GM21390 (cell line): ENCODE results near the gene SOX6.
"Not testable (repeated sequence)": the region's sequence is repeated elsewhere in the genome, so short reads cannot be mapped to it uniquely, and the experiment has no call there.

ENCODE experiments used
- ATAC-seq: cut with Tn5 transposase; IDR thresholded peaks from one replicate; pipeline ENCODE4 v1.9.1; 2021; ENCODE audit not compliant: unreplicated experiment

The SOX6 gene

GRCh38 chr11:16110886-16111285 is 245.5 kb downstream of the SOX6 start:
- ATAC-seq, result no peak

- no peak for ATAC-seq
These were observed 256.9 kb downstream of the SOX6 start for GRCh38 chr11:16099343-16099900.

GRCh38 chr11:16098526-16099205 is 257.7 kb downstream of the SOX6 start:
- no peak for ATAC-seq

- no peak for ATAC-seq
These were observed 258.8 kb downstream of the SOX6 start for GRCh38 chr11:16097543-16097942.

GRCh38 chr11:16096336-16096735 is 260.0 kb downstream of the SOX6 start:
- ATAC-seq, result no peak

- no peak for ATAC-seq
These were observed 260.6 kb downstream of the SOX6 start for GRCh38 chr11:16095756-16096155.

GRCh38 chr11:16093889-16094653 is 262.3 kb downstream of the SOX6 start:
- ATAC-seq, result no peak

- ATAC-seq, result no peak
These were observed 264.5 kb downstream of the SOX6 start for GRCh38 chr11:16091862-16092261.

GRCh38 chr11:16089481-16089880 is 266.9 kb downstream of the SOX6 start:
- ATAC-seq, result no peak

GRCh38 chr11:16088774-16089173 is 267.6 kb downstream of the SOX6 start:
- no peak for ATAC-seq

DNA sequence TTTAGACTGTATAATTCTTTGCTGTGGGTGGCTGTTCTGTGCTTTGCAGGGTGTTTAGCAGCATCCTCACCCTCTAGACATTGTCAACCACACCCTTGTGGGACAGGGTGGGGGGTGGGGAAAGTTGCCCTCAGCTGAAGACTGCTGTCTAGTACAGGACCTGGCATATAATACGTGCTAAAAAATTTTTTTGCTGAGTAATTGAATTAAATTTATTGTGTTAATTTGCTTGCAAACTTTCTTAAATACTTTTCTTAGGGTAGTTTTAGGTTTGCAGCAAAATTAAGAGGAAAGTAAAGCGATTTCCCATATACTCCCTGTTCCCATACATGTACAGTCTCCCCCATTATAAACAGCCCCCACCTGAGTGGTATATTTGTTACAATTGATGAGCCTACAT is 268.5 kb downstream of the SOX6 start:
- no peak for ATAC-seq

GRCh38 chr11:16086229-16086819 is 270.0 kb downstream of the SOX6 start:
- ATAC-seq, result no peak

DNA sequence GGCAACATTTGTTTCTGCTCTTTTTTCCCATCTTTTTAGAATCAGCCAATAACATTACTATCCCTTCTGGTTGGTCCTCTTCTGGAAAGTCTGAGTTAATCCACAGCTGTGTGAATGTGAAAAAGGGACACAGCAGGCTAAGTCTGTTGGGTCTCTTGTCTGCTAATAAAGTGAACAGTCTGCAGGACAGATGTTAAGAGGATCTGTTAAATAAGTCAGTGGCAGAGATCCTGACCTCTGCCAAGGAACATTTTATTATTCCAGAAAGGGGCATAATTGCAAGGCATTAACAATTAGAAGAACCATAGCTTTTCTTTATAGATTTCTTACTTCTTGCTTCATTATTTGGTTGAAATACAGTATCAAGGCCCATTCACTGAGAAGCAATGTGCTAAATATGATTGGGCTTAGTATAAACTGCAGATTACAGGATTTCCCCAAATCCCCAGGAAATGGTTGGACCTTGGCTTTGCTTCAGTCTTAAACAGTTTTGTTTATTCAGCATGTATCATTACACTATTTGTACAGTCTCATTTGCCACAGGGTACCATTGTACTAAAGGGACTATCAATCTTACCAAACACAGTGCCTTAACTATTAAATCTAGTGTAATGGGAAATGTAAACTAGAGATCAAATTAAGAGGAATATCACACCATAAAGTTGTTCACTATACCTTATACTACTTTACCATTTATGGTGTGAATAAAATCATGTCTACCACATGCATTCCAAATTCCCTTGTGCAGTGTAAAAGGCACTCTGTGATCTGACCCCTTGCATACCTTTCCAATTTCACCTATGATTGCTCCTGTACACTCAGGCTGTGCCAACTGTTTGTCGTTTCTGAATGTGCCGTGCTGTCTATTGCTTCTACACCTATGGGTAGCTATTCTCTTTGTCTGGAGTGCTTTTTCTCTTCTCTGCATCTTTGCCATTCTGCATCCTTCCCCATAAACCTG is 274.0 kb downstream of the SOX6 start:
- ATAC-seq, result no peak

DNA sequence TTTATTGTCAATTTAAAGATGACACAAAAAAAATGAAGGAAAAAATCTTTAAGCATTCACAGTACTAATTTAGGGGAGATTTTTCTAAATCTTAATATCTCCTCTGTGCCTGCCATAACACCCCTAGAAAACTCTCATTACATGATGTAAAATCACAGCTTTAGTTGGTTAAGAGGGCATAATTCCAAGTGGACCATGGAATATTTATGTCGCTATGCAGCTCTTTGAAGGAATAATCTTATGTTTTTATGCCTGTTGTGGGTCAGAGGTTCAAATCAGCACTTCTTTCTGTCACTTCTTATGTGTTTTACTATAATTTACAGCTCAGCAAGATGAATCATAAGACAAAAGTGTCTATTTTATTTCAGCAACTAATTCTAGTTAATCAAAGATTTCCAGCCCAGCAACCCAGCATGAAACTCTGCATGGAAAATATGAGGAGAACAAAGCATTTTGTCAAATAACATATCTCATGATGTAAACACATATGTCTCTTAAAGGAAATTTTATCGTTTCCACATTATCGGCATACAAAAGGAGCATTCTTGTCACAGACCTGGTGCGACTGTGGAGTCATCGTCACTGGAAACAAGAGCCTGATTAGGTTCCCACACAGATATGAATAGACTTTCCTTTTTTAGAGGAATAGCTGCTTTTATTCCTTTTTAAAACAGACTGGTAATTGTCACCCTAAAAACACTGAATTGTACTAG is 274.8 kb downstream of the SOX6 start:
- ATAC-seq, result no peak

GRCh38 chr11:16080688-16081381 is 275.5 kb downstream of the SOX6 start:
- no peak for ATAC-seq

DNA sequence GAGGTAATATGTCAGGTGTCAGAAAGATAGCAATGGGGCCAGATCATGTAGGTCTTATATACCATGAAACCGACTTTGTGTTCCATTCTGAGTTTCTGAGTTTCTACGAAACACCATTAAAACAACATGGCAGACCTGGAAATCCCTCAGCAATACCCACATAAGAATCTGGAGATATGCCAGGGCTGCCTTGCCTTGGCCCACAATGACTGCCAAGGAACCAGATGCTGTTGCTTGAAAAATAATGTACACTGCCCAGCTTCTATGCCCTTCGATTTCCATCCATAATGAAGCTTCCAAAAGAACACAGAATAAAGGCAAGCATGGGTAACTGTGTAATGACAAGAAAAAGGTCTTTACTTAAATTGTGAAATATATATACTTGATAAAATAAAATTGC is 277.4 kb downstream of the SOX6 start:
- ATAC-seq, result no peak

- ATAC-seq, result no peak
These were observed 285.8 kb downstream of the SOX6 start for GRCh38 chr11:16070573-16070972.

- not testable (repeated sequence) for ATAC-seq
These were observed 289.1 kb downstream of the SOX6 start for GRCh38 chr11:16067268-16067667.

- no peak for ATAC-seq
These were observed 297.0 kb downstream of the SOX6 start for GRCh38 chr11:16059332-16059731.

- ATAC-seq, result no peak
These were observed 297.7 kb downstream of the SOX6 start for GRCh38 chr11:16058671-16059070.
